Neuron (in vitro differentiated cells): ENCODE results near the gene SLC15A1.
"Not testable (repeated sequence)": the region's sequence is repeated elsewhere in the genome, so short reads cannot be mapped to it uniquely, and the experiment has no call there.

Source experiments
- H2AFZ ChIP-seq: one replicate; pipeline ENCODE4 v1.6.1; 2013; ENCODE audit warnings: low read depth, mild to moderate bottlenecking, inconsistent platforms, low read length, moderate library complexity
- H3K27me3 ChIP-seq: one replicate; pipeline ENCODE4 v1.6.1; 2013; ENCODE audit warnings: low read length; ENCODE audit not compliant: insufficient read depth
- H3K36me3 ChIP-seq: one replicate; pipeline ENCODE4 v1.6.1; 2013; ENCODE audit warnings: low read length; ENCODE audit not compliant: insufficient read depth
- H3K4me1 ChIP-seq: one replicate; pipeline ENCODE4 v1.6.1; 2013; ENCODE audit warnings: low read length; ENCODE audit not compliant: insufficient read depth
- H3K4me3 ChIP-seq: 2 replicates; pipeline ENCODE4 v1.5.1; 2013; ENCODE audit warnings: mild to moderate bottlenecking, low read length, moderate library complexity
- H3K9me3 ChIP-seq: one replicate; pipeline ENCODE4 v1.6.1; 2013; ENCODE audit warnings: low read length

Gene SLC15A1

DNA sequence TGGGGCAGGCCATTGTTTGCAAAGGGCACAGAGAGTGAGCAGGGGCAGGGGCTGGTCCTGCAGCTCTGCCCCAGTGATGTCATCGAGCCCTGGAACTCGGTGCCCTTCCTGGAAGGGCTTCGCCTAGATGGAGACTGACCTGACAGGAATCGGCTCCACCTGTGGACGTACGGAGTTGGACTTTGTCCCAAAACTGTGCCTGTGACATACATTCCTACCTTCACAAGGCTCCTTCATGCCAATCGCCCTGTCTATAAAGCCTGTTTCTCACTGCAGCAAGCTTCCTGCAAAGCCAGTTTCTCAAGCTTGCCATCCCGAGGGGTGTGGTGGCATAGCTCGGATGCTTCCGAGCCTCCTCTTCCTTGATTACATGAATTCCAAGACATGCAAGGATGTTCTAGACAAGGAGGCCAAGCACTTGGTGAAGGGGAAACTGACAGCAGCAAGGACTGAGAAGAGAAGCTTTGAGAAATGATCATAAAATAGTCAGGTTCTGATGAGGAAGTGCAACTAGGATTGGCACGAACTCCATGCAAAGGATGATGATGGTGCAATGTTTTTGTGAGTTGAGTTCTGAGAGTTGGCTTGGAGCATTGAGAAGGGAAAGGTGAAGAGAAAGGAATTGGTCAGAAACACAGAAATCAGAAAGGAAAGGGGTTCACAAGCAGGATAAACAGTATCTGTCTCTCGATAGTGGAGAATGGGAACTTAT lies 101.9 kb downstream of the SLC15A1 start:
- Histone ChIP-seq H3K4me1 (no peaks in the 10 kb centered on the region), H3K4me3 (no peak overlapping the region), H2AFZ (no peak overlapping the region), H3K9me3 (no peaks in the 10 kb centered on the region), H3K27me3 (no peaks in the 10 kb centered on the region), H3K36me3 (no peaks in the 10 kb centered on the region)

GRCh38 chr13:98649861-98650260 lies 102.6 kb downstream of the SLC15A1 start:
- Histone ChIP-seq H3K36me3 (no peaks in the 10 kb centered on the region), H3K27me3 (no peaks in the 10 kb centered on the region)

GRCh38 chr13:98648686-98649085 lies 103.8 kb downstream of the SLC15A1 start:
- no peak overlapping the region for H2AFZ ChIP-seq
- H3K4me1 ChIP-seq = no peaks in the 10 kb centered on the region
- no peaks in the 10 kb centered on the region for H3K27me3 ChIP-seq
- H3K9me3 ChIP-seq = no peaks in the 10 kb centered on the region
- H3K4me3 ChIP-seq = no peak overlapping the region
- no peaks in the 10 kb centered on the region for H3K36me3 ChIP-seq

More at GRCh38 chr13:98649861-98650260, 102.6 kb downstream of the SLC15A1 start:
- no peaks in the 10 kb centered on the region for H3K4me1 ChIP-seq
- no peak overlapping the region for H3K4me3 ChIP-seq
- H2AFZ ChIP-seq = no peak overlapping the region
- H3K9me3 ChIP-seq = no peaks in the 10 kb centered on the region

GRCh38 chr13:98648141-98648540 lies 104.3 kb downstream of the SLC15A1 start:
- H2AFZ ChIP-seq = no peak overlapping the region
- no peaks in the 10 kb centered on the region for H3K27me3 ChIP-seq
- no peak overlapping the region for H3K4me3 ChIP-seq
- no peaks in the 10 kb centered on the region for H3K36me3 ChIP-seq
- no peaks in the 10 kb centered on the region for H3K9me3 ChIP-seq
- H3K4me1 ChIP-seq = no peaks in the 10 kb centered on the region

DNA sequence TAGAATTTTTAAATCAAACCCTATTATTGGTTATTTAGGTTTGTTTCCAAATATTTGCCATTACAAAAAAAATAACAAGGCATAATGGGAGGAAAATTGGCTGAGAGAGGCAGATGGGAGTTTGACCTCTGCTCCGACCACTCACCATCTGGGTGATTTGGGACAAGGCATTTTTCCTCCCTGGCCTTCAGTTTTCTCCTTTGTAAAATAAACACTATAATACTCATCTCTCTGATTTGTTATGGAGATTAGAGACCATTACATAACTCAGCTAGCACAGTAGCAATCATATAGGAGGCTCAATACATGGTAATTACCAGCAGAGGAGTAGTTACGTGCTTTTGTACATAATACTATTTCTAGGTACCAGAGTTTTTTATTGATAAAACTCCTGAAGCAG lies 105.4 kb downstream of the SLC15A1 start:
- no peak overlapping the region for H3K4me3 ChIP-seq
- no peak overlapping the region for H2AFZ ChIP-seq
- H3K9me3 ChIP-seq = no peaks in the 10 kb centered on the region
- no peaks in the 10 kb centered on the region for H3K36me3 ChIP-seq
- no peaks in the 10 kb centered on the region for H3K27me3 ChIP-seq
- no peaks in the 10 kb centered on the region for H3K4me1 ChIP-seq

GRCh38 chr13:98643479-98643878 lies 109.0 kb downstream of the SLC15A1 start:
- Histone ChIP-seq H2AFZ (no peak overlapping the region), H3K4me1 (no peaks in the 10 kb centered on the region), H3K27me3 (no peaks in the 10 kb centered on the region), H3K36me3 (no peaks in the 10 kb centered on the region), H3K4me3 (no peak overlapping the region), H3K9me3 (no peaks in the 10 kb centered on the region)

DNA sequence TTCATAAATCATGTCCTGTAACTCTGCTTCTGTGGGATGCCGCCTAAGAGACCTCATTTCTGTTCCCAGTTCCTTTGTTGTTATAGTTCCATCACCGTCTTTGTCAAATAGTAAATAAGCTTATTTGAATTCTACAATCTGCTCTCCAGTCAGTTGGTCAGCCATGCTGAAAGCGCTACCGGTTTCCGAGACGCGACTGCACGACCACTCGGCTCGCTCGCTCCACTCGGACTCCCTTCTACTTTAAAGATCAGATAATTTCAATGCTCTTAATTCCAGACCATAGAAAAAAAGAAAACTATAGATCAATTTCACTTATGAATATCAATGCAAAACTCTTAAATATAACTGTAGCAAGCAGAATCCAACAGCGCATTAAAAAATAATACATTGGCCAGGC lies 111.4 kb downstream of the SLC15A1 start:
- no peaks in the 10 kb centered on the region for H3K4me1 ChIP-seq
- no peak overlapping the region for H3K4me3 ChIP-seq
- no peak overlapping the region for H2AFZ ChIP-seq
- H3K9me3 ChIP-seq = no peaks in the 10 kb centered on the region
- no peaks in the 10 kb centered on the region for H3K27me3 ChIP-seq
- H3K36me3 ChIP-seq = no peaks in the 10 kb centered on the region

DNA sequence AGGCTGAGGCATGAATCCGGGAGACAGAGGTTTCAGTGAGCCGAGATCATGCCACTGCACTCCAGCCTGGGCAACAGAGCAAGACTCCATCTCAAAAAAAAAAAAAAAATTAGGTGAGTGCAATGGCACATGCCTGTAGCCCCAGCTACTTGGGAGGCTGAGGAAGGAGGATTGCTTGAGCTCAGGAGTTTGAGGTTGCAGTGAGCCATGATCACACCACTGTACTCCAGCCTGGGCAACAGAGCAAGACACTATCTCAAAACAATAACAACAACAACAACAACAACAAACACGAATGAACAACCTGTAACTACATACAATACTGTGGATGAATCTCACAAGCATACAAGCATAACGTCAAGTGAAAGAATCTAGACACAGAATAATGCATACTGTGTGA lies 112.7 kb downstream of the SLC15A1 start:
- not testable (repeated sequence) for H3K36me3 ChIP-seq, H3K9me3 ChIP-seq, H2AFZ ChIP-seq, H3K4me1 ChIP-seq, H3K27me3 ChIP-seq, H3K4me3 ChIP-seq

GRCh38 chr13:98638352-98638751 lies 114.1 kb downstream of the SLC15A1 start:
- not testable (repeated sequence) for H3K27me3 ChIP-seq, H3K4me1 ChIP-seq, H3K9me3 ChIP-seq, H3K4me3 ChIP-seq, H2AFZ ChIP-seq, H3K36me3 ChIP-seq
